HG02678 (cell line): Measurements from ENCODE around the gene PAM.

Experiments used
- ATAC-seq: cut with Tn5 transposase; IDR thresholded peaks from one replicate; pipeline ENCODE4 v1.9.1; 2021; ENCODE audit warnings: mild to moderate bottlenecking, moderate library complexity; ENCODE audit not compliant: unreplicated experiment

Gene PAM

GRCh38 chr5:102927007-102927406 lies 171.9 kb downstream of the PAM start:
- no peak for ATAC-seq

GRCh38 chr5:102930244-102930643 lies 175.1 kb downstream of the PAM start:
- ATAC-seq, result no peak

GRCh38 chr5:102931085-102931725 lies 176.1 kb downstream of the PAM start:
- no peak for ATAC-seq

GRCh38 chr5:102932781-102933180 lies 177.7 kb downstream of the PAM start:
- ATAC-seq, result no peak

- ATAC-seq, result no peak
Observed at GRCh38 chr5:102933316-102933715, 178.2 kb downstream of the PAM start.

DNA sequence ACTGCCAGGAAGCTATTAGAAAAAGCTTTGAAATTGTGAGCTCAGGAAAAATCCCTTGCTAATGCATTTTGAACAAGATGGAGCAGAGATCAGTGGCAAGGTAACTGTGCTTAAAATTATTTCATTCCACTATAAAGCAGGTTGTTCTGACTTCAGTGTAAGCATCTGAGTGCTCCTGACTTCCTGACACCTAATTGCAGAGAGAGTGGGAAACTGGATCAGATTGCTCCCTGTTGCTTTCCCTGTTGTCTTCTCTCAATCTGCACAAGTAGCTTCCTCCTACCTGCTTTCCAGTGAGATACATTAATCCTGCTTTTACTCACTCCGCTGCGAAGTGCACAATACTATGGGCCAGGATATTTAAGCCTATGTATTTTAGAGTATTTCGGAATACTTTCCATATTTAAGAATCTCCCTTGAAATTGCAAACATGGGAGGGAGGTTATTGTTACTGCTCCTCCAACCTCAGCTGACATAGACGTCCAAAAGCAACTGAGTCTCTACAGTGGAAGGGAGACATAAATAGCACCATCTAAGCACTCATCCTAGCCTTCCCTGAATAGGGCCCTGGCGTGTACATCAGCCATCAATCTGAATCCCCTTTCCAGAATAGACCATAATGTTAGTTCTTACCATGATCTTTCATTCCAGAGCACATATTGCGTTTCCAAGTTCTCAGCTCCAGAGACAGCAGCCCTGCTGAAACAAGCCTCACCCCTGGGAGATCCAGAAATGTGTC lies 178.8 kb downstream of the PAM start:
- no peak for ATAC-seq

- ATAC-seq, result no peak
Observed at GRCh38 chr5:102937894-102938293, 182.8 kb downstream of the PAM start.

- ATAC-seq, result no peak
Observed at GRCh38 chr5:102941111-102941510, 186.0 kb downstream of the PAM start.

DNA sequence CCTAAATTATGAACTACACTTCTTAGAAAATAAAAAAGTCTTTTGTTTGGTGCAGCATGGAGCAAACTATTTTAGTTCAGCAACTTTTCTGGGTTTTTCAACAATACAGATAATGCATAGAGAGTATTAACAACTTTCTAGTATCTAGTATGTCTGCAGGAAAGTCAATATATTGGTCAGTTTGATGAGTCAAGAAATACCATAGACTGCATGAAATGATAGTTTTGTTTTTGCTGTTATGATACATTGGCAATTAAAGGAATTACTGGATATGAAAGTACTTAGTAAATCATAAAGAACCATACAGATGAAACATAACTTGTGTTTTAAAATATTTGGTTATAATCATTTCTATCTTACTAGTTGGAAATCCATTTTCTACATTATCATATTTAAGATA lies 191.3 kb downstream of the PAM start:
- no peak for ATAC-seq

- ATAC-seq, result no peak
Observed at GRCh38 chr5:102946971-102947370, 191.9 kb downstream of the PAM start.

DNA sequence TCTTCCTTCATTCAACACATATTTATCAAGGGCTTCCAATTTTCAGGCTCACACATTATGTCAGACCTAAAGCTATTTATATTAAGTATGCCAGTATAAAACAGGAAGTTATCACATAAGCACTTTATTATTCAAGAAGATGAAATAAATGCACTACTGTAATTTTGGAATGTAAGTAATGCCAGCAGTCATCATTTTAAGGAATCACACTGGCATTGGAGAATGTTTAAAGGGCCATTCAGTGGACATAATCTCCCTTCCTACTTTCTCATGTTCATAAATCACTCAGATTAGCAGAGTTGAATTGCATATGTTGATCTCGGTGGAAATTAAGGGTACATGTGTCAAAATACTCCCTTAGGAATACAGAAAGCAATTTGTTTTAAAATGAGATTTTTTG lies 200.4 kb downstream of the PAM start:
- no peak for ATAC-seq

DNA sequence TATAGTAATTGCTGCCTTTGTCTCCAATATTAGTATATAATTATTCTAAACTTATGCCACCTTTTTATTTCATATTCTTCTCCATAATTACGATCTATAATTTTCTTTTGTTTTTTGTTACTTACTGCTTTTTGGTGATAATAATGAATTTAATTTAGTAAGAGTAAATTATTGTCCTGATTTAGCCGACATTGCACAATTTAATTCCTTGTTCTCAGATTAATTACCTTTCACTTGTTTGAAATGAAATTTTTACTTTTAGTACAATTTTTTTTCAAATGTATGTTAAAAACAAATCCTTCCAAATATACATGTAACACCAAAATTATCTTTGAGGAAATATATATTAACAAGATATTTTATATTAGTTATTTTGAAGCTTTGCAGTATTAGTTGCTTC lies 201.5 kb downstream of the PAM start:
- no peak for ATAC-seq

GRCh38 chr5:102957141-102957540 lies 202.0 kb downstream of the PAM start:
- no peak for ATAC-seq

- ATAC-seq, result no peak
Observed at GRCh38 chr5:102958481-102959011, 203.4 kb downstream of the PAM start.

- ATAC-seq, result no peak
Observed at GRCh38 chr5:102959055-102959454, 203.9 kb downstream of the PAM start.

GRCh38 chr5:102961671-102962070 lies 206.6 kb downstream of the PAM start:
- no peak for ATAC-seq

DNA sequence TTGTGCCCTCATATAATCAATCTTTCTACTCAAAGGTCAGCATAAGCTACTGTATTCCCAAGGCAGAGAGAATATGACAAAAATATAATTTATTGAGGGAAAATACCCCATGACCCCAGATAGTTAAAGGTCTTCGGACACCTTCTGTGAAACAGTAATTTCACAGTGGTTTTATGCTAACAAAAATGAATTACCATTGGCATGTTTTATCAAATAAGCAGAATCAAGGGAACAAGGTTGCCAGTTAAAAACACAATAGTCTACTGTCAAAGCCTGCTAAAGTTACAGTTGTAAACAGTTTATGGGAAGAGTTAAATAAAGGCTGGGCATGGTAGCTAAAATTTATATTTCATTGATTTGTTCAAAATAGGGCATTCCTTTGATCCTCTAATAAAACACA lies 210.5 kb downstream of the PAM start:
- ATAC-seq, result no peak

- ATAC-seq, result no peak
Observed at GRCh38 chr5:102969641-102970040, 214.5 kb downstream of the PAM start.

GRCh38 chr5:102971676-102972293 lies 216.7 kb downstream of the PAM start:
- ATAC-seq, result peak; percentile 53

DNA sequence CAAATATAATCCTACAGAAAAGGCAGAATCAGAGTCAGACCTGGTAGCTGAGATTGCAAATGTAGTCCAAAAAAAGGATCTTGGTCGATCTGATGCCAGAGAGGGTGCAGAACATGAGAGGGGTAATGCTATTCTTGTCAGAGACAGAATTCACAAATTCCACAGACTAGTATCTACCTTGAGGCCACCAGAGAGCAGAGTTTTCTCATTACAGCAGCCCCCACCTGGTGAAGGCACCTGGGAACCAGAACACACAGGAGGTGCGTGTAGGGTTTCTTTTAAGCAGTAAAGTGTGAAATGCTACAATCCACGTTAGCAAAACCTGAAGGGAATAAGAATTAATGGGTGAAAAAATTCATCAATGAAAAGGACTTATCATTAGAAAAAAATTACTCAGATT lies 219.1 kb downstream of the PAM start:
- no peak for ATAC-seq

GRCh38 chr5:102975045-102975444 lies 219.9 kb downstream of the PAM start:
- ATAC-seq, result no peak
